ENCODE data around the gene KCNIP2.

- TF ChIP-seq CTCF (IDR thresholded peaks at IDR 0.05), result no peak
- no peak for TF ChIP-seq POLR2AphosphoS5 (IDR thresholded peaks at IDR 0.05)
- no peak for TF ChIP-seq POLR2A (IDR thresholded peaks at IDR 0.05)
These were observed 10.1 kb downstream of the KCNIP2 start for GRCh38 chr10:101833466-101833865.
